Esophagus muscularis mucosa (tissue), 4 donors: ENCODE data around the gene SRMS. TPM values are rescaled to one million over a fixed set of nuclear protein-coding genes. Genes with fewer than 3 reads are reported as not detected.

Experiments
- DNase-seq: peaks from one replicate; pipeline ENCODE4 v3.0.0-alpha.2; 2017; ENCODE audit errors: extremely low spot score
- H3K27ac ChIP-seq, 4 donors: fragments of 200-600 bp; sonication (generic); replicated peaks in 1 of 4; 1 replicate in 3 of 4; 2 replicates in 1 of 4; pipeline ENCODE4 v1.5.1; 2016 to 2019; ENCODE audit warnings: mild to moderate bottlenecking in 1 of 4
- H3K27me3 ChIP-seq, 4 donors: fragments of 200-600 bp; sonication (generic); one replicate each; pipeline versions ENCODE4 v1.5.1 to v1.6.0; 2016 to 2019
- H3K36me3 ChIP-seq, 4 donors: fragments of 200-600 bp; sonication (generic); one replicate each; pipeline ENCODE4 v1.5.1; 2016 to 2019
- H3K4me1 ChIP-seq, 4 donors: fragments of 200-600 bp; sonication (generic); one replicate each; pipeline ENCODE4 v1.5.1; 2016 to 2019
- H3K4me3 ChIP-seq, 4 donors: fragments of 200-600 bp; sonication (generic); 1 replicate in 2 of 4; 2 replicates in 2 of 4; pipeline ENCODE4 v1.5.1; 2016 to 2019; ENCODE audit warnings: mild to moderate bottlenecking in 4 of 4, moderate library complexity in 1 of 4
- H3K9me3 ChIP-seq, 4 donors: fragments of 200-600 bp; sonication (generic); 1 replicate in 3 of 4; 2 replicates in 1 of 4; pipeline ENCODE4 v1.5.1; 2016 to 2019
- EP300 ChIP-seq: sonication (generic); formaldehyde crosslinking; IDR thresholded peaks from one replicate; pipeline ENCODE4 v1.6.1; 2017; ENCODE audit warnings: antibody characterized with exemption
- POLR2A ChIP-seq: fragments of 450-650 bp; IDR thresholded peaks from one replicate; pipeline ENCODE4 v1.6.1; 2017; ENCODE audit warnings: antibody characterized with exemption, moderate library complexity, mild to moderate bottlenecking, low read depth
- POLR2AphosphoS5 ChIP-seq, 2 donors: sonication (generic); formaldehyde crosslinking; IDR thresholded peaks; one replicate each; pipeline ENCODE4 v1.6.1; 2017; ENCODE audit warnings: antibody characterized with exemption in 2 of 2
- WGBS: methylation state at CpG from one replicate; pipeline ENCODE4 v1.1.5; 2018; 5-methylcytosine and 5-hydroxymethylcytosine counted together
- intact Hi-C: fragments of 100-400 bp; cut with DNase I; formaldehyde crosslinking; loops from one replicate; pipeline ENCODE4 v1.15.1; 2023
- total RNA-seq, 4 donors: library from RNA; depleted of rRNA; stranded (reverse); fragments of >200 nt; gene quantifications; one replicate each; pipeline versions ENCODE4 v1.1.0 to v1.2.1, GENCODE V29; 2016
- TF ChIP-seq, protein P1 (sequence below), 3 experiments: fragments of 200-600 bp in 2 of 3; fragments of 450-650 bp in 1 of 3; sonication (generic) in 2 of 3; IDR thresholded peaks; one replicate each; pipeline ENCODE4 v1.5.1; 2017 to 2019; ENCODE audit warnings: antibody characterized with exemption in 3 of 3, mild to moderate bottlenecking in 2 of 3, moderate library complexity in 1 of 3

The SRMS gene
- total RNA-seq, 4 donors from 2014 or later, result not detected

DNA sequence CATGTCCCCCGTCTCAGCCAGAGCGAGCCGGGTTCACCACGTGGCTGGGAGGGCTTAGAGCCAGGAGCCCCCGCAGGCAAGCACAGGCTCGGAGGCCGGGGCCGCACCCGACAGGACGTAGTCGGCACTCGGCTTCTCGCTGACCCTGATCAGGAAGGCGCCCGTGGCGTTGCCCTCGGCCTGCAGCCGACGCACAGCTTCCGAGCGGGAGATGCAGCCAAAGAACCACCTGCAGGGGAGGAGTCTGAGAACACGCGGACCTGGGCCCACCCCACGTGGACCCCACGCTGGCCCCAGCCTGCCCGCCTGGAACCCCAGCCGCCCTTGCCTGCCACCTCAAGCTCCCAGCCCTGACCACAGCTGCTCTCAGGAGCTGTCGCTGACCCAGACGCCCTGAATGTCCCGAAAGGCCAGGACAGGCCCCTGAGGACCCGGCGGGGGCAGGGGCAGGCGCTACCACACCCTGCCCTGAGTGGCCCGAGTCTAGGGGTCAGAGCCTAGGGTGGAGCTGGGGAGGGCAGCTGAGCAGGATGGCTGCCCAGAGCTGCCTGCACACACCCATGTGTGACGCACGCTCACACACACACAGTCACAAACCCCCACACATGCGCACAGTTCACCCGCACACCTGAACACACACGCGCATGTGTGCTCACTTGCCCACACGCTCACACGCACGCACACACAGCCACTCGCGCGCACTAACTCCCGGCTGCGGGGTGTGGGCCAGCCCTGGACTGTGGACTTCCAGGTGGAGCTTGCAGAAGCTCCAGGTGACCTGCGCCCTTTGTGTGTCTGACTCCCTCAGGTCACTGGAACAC is 12.5 kb downstream of the SRMS start:
- Histone ChIP-seq H3K4me1 (peaks cover 16 to 34% (median 27%) of the 10 kb centered on the region in 4 donors), H3K36me3 (no peaks in the 10 kb centered on the region), H3K27me3 (peaks cover 0 to 88% (median 23%) of the 10 kb centered on the region in 4 donors), H3K9me3 (no peaks in the 10 kb centered on the region), H3K4me3 (no peak overlapping the region), H3K27ac (no peak overlapping the region)
- TF ChIP-seq POLR2A, result no peak
- TF ChIP-seq EP300, result no peak
- TF ChIP-seq, protein P1, sequence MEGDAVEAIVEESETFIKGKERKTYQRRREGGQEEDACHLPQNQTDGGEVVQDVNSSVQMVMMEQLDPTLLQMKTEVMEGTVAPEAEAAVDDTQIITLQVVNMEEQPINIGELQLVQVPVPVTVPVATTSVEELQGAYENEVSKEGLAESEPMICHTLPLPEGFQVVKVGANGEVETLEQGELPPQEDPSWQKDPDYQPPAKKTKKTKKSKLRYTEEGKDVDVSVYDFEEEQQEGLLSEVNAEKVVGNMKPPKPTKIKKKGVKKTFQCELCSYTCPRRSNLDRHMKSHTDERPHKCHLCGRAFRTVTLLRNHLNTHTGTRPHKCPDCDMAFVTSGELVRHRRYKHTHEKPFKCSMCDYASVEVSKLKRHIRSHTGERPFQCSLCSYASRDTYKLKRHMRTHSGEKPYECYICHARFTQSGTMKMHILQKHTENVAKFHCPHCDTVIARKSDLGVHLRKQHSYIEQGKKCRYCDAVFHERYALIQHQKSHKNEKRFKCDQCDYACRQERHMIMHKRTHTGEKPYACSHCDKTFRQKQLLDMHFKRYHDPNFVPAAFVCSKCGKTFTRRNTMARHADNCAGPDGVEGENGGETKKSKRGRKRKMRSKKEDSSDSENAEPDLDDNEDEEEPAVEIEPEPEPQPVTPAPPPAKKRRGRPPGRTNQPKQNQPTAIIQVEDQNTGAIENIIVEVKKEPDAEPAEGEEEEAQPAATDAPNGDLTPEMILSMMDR (IDR thresholded peaks at IDR 0.05), result no peak
- no peak for TF ChIP-seq POLR2AphosphoS5 (IDR thresholded peaks at IDR 0.05)
- no peak for DNase-seq
- WGBS, result 83% methylated on average over 13 of the region's 49 CpGs
- intact Hi-C loops, result loop anchor here (10.0 kb wide), 1 partner anchor 120 kb away; the partner anchor contains the start of genes RTEL1 and STMN3

DNA sequence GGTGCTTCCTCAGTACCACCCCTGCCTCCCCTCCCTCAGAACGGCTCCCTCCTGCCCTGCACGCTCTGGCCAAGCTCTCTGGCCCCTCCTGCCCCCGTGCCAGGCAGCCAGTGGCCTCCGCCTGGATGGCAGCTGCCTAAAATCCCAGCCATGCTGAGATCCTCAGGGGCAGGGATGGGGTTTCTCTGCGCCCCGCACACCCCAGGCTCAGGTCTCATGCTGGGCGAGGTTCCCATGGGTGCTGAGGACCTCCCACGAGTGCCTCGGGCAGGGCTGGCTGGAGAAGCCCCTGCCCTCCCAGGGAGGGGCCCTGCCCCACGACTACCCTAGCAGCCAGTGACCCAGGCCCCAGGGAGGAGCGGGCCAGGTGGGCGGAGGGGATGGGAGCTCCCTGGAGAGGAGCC is 13.1 kb downstream of the SRMS start:
- peaks cover 16 to 34% (median 27%) of the 10 kb centered on the region in 4 donors for H3K4me1 ChIP-seq
- 54% methylated on average over 8 of the region's 12 CpGs for WGBS
- no peak for DNase-seq
- no peaks in the 10 kb centered on the region for H3K36me3 ChIP-seq
- H3K27ac ChIP-seq, result no peak overlapping the region
- TF ChIP-seq POLR2A (no peak), POLR2AphosphoS5 (IDR thresholded peaks at IDR 0.05) (no peak), EP300 (no peak)
- no peak overlapping the region for H3K4me3 ChIP-seq
- intact Hi-C loops, result loop anchor here (10.0 kb wide), 1 partner anchor 120 kb away; the partner anchor contains the start of genes RTEL1 and STMN3
- H3K27me3 ChIP-seq, result peaks cover 0 to 84% (median 23%) of the 10 kb centered on the region in 4 donors
- no peaks in the 10 kb centered on the region for H3K9me3 ChIP-seq

DNA sequence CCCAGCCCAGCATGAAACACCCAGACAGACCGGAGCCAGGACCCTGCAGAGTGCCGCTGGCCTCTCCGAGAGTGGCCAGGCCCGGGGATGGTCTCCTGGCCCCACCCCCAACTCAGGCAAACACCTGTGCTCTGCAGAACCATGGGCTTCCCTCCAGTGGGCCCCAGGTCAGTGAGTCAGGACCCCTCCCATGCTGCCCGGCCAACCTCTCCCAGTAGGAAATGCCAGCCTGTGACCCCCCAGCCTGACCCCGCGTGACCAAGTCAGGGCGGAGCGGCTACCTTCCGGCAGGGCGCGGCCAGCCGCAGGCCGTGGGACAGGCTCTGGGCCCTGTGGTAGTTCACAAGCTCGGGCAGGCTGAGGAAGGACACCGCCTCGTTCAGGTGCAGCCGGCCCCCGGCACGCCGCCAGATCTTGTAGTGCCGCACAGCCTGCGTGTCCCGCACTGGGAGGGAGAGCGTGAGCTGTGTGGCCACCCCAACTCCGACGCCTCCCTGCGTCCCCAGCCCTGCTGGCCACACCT is 13.6 kb downstream of the SRMS start:
- TF ChIP-seq, protein P1 (IDR thresholded peaks at IDR 0.05), result no peak
- TF ChIP-seq POLR2A, result no peak
- TF ChIP-seq POLR2AphosphoS5 (IDR thresholded peaks at IDR 0.05), result no peak
- no peak for TF ChIP-seq EP300
- 79% methylated on average over 20 of the region's 28 CpGs for WGBS
- H3K4me1 ChIP-seq, result peaks cover 16 to 34% (median 27%) of the 10 kb centered on the region in 4 donors
- intact Hi-C loops, result loop anchor here (10.0 kb wide), 1 partner anchor 121 kb away; the partner anchor contains the start of genes RTEL1 and STMN3
- H3K27me3 ChIP-seq, result peaks cover 0 to 82% (median 23%) of the 10 kb centered on the region in 4 donors
- H3K36me3 ChIP-seq, result no peaks in the 10 kb centered on the region
- no peaks in the 10 kb centered on the region for H3K9me3 ChIP-seq
- DNase-seq, result no peak
- no peak overlapping the region for H3K27ac ChIP-seq
- H3K4me3 ChIP-seq, result no peak overlapping the region

DNA sequence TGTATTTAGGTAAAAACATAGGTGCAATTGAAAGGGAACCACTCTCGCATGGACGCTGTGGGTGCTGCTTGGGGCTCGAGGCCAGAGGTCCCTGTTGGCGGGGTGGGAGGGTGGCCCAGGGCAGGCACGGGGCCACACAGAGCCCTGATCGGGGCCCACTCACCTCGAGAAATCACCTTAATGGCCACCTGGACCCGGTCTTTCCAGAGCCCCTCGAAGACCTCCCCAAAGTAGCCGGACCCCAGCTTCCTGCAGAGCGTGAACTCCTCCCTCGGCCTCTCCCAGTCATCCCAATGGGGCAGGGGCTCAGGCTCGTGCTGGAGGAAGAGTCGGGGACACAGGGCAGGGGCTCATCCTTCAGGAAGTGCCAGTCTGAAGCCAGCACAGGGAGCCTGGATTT is 14.2 kb downstream of the SRMS start:
- DNase-seq, result no peak

More for the DNA sequence above, 14.2 kb downstream of the SRMS start:
- Histone ChIP-seq H3K9me3 (no peaks in the 10 kb centered on the region), H3K4me1 (peaks cover 15 to 30% (median 24%) of the 10 kb centered on the region in 4 donors), H3K27ac (no peak overlapping the region), H3K36me3 (no peaks in the 10 kb centered on the region), H3K27me3 (peaks cover 0 to 79% (median 23%) of the 10 kb centered on the region in 4 donors), H3K4me3 (no peak overlapping the region)
- 78% methylated on average over 12 of the region's 14 CpGs for WGBS
- intact Hi-C loops, result loop anchor here (10.0 kb wide), 1 partner anchor 121 kb away; the partner anchor contains the start of genes RTEL1 and STMN3
- TF ChIP-seq POLR2A (no peak), POLR2AphosphoS5 (IDR thresholded peaks at IDR 0.05) (no peak), EP300 (no peak)
- TF ChIP-seq, protein P1 (IDR thresholded peaks at IDR 0.05), result no peak
